Measurements from ENCODE around the gene ZNF550. TPM values are rescaled to one million over a fixed set of nuclear protein-coding genes. Genes with fewer than 3 reads are reported as not detected.
"Not testable (repeated sequence)": the region's sequence is repeated elsewhere in the genome, so short reads cannot be mapped to it uniquely, and the experiment has no call there.

The ZNF550 gene
- polyA plus RNA-seq, 1 donor from 2014 or later = 21.9 TPM

- H3K9ac ChIP-seq (ENCODE audit: low read length) = no peak overlapping the region
- peaks cover 22% of the 10 kb centered on the region for H3K36me3 ChIP-seq (ENCODE audit: insufficient read depth, low read length)
- no peak overlapping the region for H2AFZ ChIP-seq (ENCODE audit: low read depth, low read length)
Observed at GRCh38 chr19:57511484-57511883, 48.2 kb downstream of the ZNF550 start.

DNA sequence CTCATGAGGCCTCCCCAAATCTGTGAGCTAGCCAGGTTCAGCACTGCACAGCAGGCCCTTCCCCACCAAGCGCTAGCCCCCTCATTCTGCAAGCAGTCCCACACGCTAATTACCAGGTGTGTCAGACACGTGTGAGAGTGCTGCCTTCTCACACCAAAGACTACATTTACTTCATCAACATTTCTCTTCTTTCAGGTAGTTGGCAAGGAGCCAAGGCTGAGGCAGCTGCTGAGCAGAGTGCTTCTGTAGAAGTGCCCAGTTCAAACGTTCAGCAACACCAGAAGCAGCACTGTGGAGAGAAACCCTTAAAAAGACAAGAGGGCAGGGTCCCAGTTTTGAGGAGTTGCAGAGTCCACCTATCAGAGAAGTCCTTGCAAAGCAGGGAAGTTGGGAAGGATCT is 53.5 kb downstream of the ZNF550 start:
- no peak overlapping the region for H2AFZ ChIP-seq (ENCODE audit: low read depth, low read length)
- H3K9me3 ChIP-seq (ENCODE audit: low read length) = no peaks in the 10 kb centered on the region
- no peaks in the 10 kb centered on the region for H3F3A ChIP-seq (ENCODE audit: insufficient read depth, low read length, poor library complexity, severe bottlenecking)
- no peak overlapping the region for H3K4me2 ChIP-seq (ENCODE audit: low read length)
- no peaks in the 10 kb centered on the region for H3K9me2 ChIP-seq (ENCODE audit: insufficient read depth, low read length)
- TF ChIP-seq EZH2 (IDR thresholded peaks at IDR 0.05; ENCODE audit: borderline replicate concordance, insufficient read depth, low read length, poor library complexity, severe bottlenecking) = no peak
- no peak overlapping the region for H3K9ac ChIP-seq (ENCODE audit: low read length)
- peaks cover 10% of the 10 kb centered on the region for H3K79me2 ChIP-seq (replicated peaks; ENCODE audit: insufficient read depth, low read length)
- H3K36me3 ChIP-seq (ENCODE audit: insufficient read depth, low read length) = peaks cover 4% of the 10 kb centered on the region
- no peak overlapping the region for H3K4me3 ChIP-seq (ENCODE audit: low read length)
- H3K27me3 ChIP-seq (ENCODE audit: insufficient read depth, low read depth, low read length) = no peaks in the 10 kb centered on the region
- H3K27ac ChIP-seq (ENCODE audit: low read length) = no peak overlapping the region
- no peaks in the 10 kb centered on the region for H4K20me1 ChIP-seq (ENCODE audit: insufficient read depth)

More at GRCh38 chr19:57511484-57511883, 48.2 kb downstream of the ZNF550 start:
- Histone ChIP-seq H3K4me2 (ENCODE audit: low read length) (no peak overlapping the region), H3K9me2 (ENCODE audit: insufficient read depth, low read length) (no peaks in the 10 kb centered on the region), H3K79me2 (replicated peaks; ENCODE audit: insufficient read depth, low read length) (no peaks in the 10 kb centered on the region), H3K9me3 (ENCODE audit: low read length) (peaks cover 16% of the 10 kb centered on the region), H3K27me3 (ENCODE audit: insufficient read depth, low read depth, low read length) (no peaks in the 10 kb centered on the region), H3K27ac (ENCODE audit: low read length) (no peak overlapping the region), H3F3A (ENCODE audit: insufficient read depth, low read length, poor library complexity, severe bottlenecking) (no peaks in the 10 kb centered on the region), H3K4me3 (ENCODE audit: low read length) (no peak overlapping the region), H4K20me1 (ENCODE audit: insufficient read depth) (no peaks in the 10 kb centered on the region)
- no peak for TF ChIP-seq POLR2AphosphoS5 (IDR thresholded peaks at IDR 0.05)
- no peak for TF ChIP-seq EZH2 (IDR thresholded peaks at IDR 0.05; ENCODE audit: borderline replicate concordance, insufficient read depth, low read length, poor library complexity, severe bottlenecking)
- TF ChIP-seq SMC3 (conservative IDR thresholded peaks at IDR 0.05; ENCODE audit: poor library complexity) = no peak
- TF ChIP-seq MXI1 (conservative IDR thresholded peaks at IDR 0.05; ENCODE audit: poor library complexity, severe bottlenecking) = no peak

- not testable (repeated sequence) for H3K27me3 ChIP-seq (ENCODE audit: insufficient read depth, low read depth, low read length); H3K36me3 ChIP-seq (ENCODE audit: insufficient read depth, low read length); H3F3A ChIP-seq (ENCODE audit: insufficient read depth, low read length, poor library complexity, severe bottlenecking); H3K9me3 ChIP-seq (ENCODE audit: low read length); H4K20me1 ChIP-seq (ENCODE audit: insufficient read depth); H3K9me2 ChIP-seq (ENCODE audit: insufficient read depth, low read length); H3K27ac ChIP-seq (ENCODE audit: low read length); H2AFZ ChIP-seq (ENCODE audit: low read depth, low read length)
- H3K4me3 ChIP-seq (ENCODE audit: low read length) = peak overlapping the region; percentile 75
- peak overlapping the region; percentile 46 for H3K9ac ChIP-seq (ENCODE audit: low read length)
- peaks cover 18% of the 10 kb centered on the region for H3K79me2 ChIP-seq (replicated peaks; ENCODE audit: insufficient read depth, low read length)
- peak overlapping the region; percentile 48 for H3K4me2 ChIP-seq (ENCODE audit: low read length)
Observed at GRCh38 chr19:57500400-57500799, 59.3 kb downstream of the ZNF550 start.

DNA sequence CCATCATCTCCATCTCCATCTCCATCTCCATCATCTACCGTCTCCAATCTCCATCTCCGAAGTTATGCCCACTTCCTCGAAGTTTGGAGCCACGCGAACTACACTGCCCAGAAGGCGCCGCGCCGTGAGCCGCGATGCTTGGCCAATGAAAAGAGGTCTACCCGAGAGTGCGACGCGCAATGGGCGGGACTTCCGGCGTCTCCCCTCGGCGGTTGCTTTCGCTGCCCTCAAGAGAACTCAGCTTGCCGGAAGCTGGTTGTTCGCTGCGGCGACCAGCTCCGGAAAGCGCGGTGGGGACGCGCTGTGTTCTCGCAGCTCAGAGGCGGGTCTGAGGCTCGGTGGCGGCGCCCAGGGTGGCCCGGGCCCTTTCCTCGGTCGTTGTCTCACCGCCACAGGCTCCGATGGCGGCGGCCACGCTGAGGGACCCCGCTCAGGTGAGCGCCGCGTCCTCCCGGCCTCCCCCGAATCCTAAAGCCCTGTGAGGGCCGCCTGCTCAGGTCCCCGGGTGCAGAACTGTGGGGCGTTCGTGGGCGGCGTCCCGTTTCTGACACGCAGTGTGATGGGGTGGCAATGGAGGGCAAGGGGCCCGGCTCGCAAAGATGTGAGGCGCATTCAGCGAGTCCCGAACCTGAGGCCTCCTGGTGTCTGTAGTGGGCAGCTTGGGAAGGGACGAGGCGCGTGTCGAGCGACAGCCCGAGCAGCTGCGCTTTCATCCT is 59.8 kb downstream of the ZNF550 start, which contains the start of gene ZNF773:
Gene ZNF773 (plus strand): TSS at position 259 of the 716 bp plus-strand sequence. CDS start 143 bp downstream, at position 402.
- peak within 1 kb of the TSS; percentile 21 for H2AFZ ChIP-seq (ENCODE audit: low read depth, low read length)
- H3K36me3 ChIP-seq (ENCODE audit: insufficient read depth, low read length) = not testable (repeated sequence)

DNA sequence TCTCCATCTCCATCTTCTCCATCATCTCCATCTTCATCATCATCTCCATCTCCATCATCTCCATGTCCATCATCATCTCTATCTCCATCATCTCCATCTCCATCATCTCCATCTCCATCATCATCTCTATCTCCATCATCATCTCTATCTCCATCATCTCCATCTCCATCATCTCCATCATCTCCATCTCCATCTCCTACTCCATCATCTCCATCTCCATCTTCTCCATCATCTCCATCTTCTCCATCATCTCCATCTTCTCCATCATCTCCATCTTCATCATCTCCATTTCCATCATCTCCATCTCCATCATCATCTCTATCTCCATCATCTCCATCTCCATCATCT is 60.4 kb downstream of the ZNF550 start:
- not testable (repeated sequence) for H3K27me3 ChIP-seq (ENCODE audit: insufficient read depth, low read depth, low read length); H3K9me3 ChIP-seq (ENCODE audit: low read length); H3K4me2 ChIP-seq (ENCODE audit: low read length); H3K9ac ChIP-seq (ENCODE audit: low read length); H3K27ac ChIP-seq (ENCODE audit: low read length); H3K9me2 ChIP-seq (ENCODE audit: insufficient read depth, low read length); H2AFZ ChIP-seq (ENCODE audit: low read depth, low read length); H3F3A ChIP-seq (ENCODE audit: insufficient read depth, low read length, poor library complexity, severe bottlenecking); H4K20me1 ChIP-seq (ENCODE audit: insufficient read depth); H3K36me3 ChIP-seq (ENCODE audit: insufficient read depth, low read length)
- H3K79me2 ChIP-seq (replicated peaks; ENCODE audit: insufficient read depth, low read length) = peaks cover 18% of the 10 kb centered on the region
- H3K4me3 ChIP-seq (ENCODE audit: low read length) = peak overlapping the region; percentile 75

More for the DNA sequence above, 59.8 kb downstream of the ZNF550 start, which contains the start of gene ZNF773:
- peaks cover 18% of the 10 kb centered on the region for H3K79me2 ChIP-seq (replicated peaks; ENCODE audit: insufficient read depth, low read length)
- TF ChIP-seq SMC3 (conservative IDR thresholded peaks at IDR 0.05; ENCODE audit: poor library complexity) = peak; percentile 41
- TF ChIP-seq RAD21 (conservative IDR thresholded peaks at IDR 0.05) = peak; percentile 44
- TF ChIP-seq MXI1 (conservative IDR thresholded peaks at IDR 0.05; ENCODE audit: poor library complexity, severe bottlenecking) = peak; percentile 80
- TF ChIP-seq EP300 (conservative IDR thresholded peaks at IDR 0.05; ENCODE audit: poor library complexity, severe bottlenecking) = peak; percentile 41
- peak; percentile 86 for TF ChIP-seq POLR2AphosphoS5 (IDR thresholded peaks at IDR 0.05)
- H3K9me2 ChIP-seq (ENCODE audit: insufficient read depth, low read length); H3K9me3 ChIP-seq (ENCODE audit: low read length); H3F3A ChIP-seq (ENCODE audit: insufficient read depth, low read length, poor library complexity, severe bottlenecking); H4K20me1 ChIP-seq (ENCODE audit: insufficient read depth); H3K27me3 ChIP-seq (ENCODE audit: insufficient read depth, low read depth, low read length): not testable (repeated sequence)
- H3K4me2 ChIP-seq (ENCODE audit: low read length) = peak within 1 kb of the TSS; percentile 48
- peak within 1 kb of the TSS; percentile 79 for H3K27ac ChIP-seq (ENCODE audit: low read length)
- H3K4me3 ChIP-seq (ENCODE audit: low read length) = peak within 1 kb of the TSS; percentile 75
- peak within 1 kb of the TSS; percentile 80 for H3K9ac ChIP-seq (ENCODE audit: low read length)

GRCh38 chr19:57488299-57488644 is 71.4 kb downstream of the ZNF550 start:
- H2AFZ ChIP-seq (ENCODE audit: low read depth, low read length) = not testable (repeated sequence)

More at GRCh38 chr19:57488299-57488644, 71.4 kb downstream of the ZNF550 start:
- H3K9ac ChIP-seq (ENCODE audit: low read length) = peak overlapping the region; percentile 26
- H3K36me3 ChIP-seq (ENCODE audit: insufficient read depth, low read length); H3K9me3 ChIP-seq (ENCODE audit: low read length); H3F3A ChIP-seq (ENCODE audit: insufficient read depth, low read length, poor library complexity, severe bottlenecking); H3K27me3 ChIP-seq (ENCODE audit: insufficient read depth, low read depth, low read length); H4K20me1 ChIP-seq (ENCODE audit: insufficient read depth); H3K27ac ChIP-seq (ENCODE audit: low read length); H3K79me2 ChIP-seq (replicated peaks; ENCODE audit: insufficient read depth, low read length); H3K9me2 ChIP-seq (ENCODE audit: insufficient read depth, low read length): not testable (repeated sequence)
- H3K4me3 ChIP-seq (ENCODE audit: low read length) = peak overlapping the region; percentile 77
- H3K4me2 ChIP-seq (ENCODE audit: low read length) = peak overlapping the region; percentile 45

Data from neural cell (in vitro differentiated cells).